GM13976 (cell line): ENCODE data around the gene KRT8.
"Not testable (repeated sequence)": the region's sequence is repeated elsewhere in the genome, so short reads cannot be mapped to it uniquely, and the experiment has no call there.

Experiments
- DNase-seq: peaks from one replicate; pipeline ENCODE4 v3.0.0; 2012; ENCODE audit warnings: low spot score
- CTCF ChIP-seq: IDR thresholded peaks from 2 replicates; pipeline ENCODE4 v1.5.1; 2012; ENCODE audit warnings: borderline replicate concordance, mild to moderate bottlenecking; ENCODE audit not compliant: insufficient read depth; ENCODE audit errors: extremely low read depth, missing control alignments, control extremely low read depth
- in situ Hi-C: fragments of 300-500 bp; cut with MboI; formaldehyde crosslinking; loops from one replicate; pipeline ENCODE4 v1.12.0; 2022; ENCODE audit warnings: low sequenced_read_pairs, mixed read lengths, inconsistent platforms; ENCODE audit not compliant: unreplicated experiment

The KRT8 gene

DNA sequence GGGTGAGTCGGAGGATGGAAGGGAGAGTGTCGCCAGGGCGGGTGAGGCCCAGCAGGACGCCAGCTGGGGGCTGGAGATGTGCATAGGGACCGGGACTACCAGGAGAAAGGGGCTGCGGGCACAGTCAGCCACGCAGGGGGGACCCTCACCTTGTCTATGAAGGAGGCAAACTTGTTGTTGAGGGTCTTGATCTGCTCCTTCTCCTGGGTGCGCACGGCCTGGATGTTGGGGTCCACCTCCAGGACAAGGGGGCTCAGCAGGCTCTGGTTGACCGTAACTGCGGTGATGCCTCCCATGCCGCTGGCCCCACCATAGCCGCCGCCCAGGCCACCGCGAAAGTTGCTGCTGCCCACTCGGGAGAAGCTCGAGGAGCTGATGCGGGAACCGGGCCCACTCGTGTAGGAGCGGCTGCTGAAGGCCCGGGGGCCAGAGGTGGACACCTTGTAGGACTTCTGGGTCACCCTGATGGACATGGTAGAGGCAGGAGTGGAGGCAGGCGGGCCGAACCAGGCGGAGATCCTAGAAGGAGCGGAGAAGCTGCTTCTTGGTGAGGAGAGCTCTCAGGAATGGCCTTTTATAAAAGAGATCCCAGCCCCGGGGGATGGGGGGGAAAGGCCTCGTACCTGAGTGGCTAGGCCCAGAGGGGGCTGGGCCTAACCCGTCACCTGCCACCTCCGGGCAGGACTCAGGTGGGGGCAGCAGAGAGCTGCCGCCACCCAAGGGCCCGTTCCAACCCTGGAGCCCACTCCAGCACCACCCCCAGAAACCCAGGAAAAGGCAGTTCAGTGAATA lies at the start of gene KRT8:
Gene KRT8 (minus strand): TSS at position 568 of the 792 bp plus-strand sequence. CDS start 95 bp downstream, at position 473.
- DNase-seq, in situ Hi-C loops: not testable (repeated sequence)

DNA sequence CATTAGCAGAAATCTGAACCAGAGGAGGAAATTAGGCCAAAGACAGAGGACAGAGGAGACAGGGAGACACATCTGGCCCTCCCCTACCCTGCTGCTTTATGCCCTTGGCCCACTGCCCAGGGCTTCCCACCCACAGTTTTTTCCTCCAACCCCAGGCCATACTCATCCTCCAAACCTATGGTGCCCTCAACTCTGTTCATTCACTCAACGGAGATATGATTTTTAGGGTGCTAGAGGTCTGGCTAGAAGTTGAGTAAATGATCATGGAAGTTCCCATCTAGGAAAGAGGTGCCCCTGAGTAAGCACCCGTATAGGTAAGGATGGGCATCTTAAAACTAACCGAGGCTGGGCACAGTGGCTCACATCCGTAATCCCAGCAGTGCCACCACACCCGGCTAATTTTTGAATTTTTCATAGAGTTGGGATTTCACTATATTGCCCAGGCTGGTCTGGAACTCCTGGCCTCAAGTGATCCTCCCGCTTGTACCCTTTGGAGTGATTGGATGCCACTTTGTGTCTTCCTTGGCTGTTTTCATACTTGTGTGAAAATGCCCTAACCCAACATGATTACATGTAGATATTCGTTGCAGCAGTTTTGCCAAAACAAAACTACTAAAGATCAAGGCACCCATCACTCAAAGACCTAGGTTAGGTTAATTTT lies 48.4 kb upstream of the KRT8 start:
- in situ Hi-C loops: no loop called here
- TF ChIP-seq CTCF: no peak
- no peak for DNase-seq

DNA sequence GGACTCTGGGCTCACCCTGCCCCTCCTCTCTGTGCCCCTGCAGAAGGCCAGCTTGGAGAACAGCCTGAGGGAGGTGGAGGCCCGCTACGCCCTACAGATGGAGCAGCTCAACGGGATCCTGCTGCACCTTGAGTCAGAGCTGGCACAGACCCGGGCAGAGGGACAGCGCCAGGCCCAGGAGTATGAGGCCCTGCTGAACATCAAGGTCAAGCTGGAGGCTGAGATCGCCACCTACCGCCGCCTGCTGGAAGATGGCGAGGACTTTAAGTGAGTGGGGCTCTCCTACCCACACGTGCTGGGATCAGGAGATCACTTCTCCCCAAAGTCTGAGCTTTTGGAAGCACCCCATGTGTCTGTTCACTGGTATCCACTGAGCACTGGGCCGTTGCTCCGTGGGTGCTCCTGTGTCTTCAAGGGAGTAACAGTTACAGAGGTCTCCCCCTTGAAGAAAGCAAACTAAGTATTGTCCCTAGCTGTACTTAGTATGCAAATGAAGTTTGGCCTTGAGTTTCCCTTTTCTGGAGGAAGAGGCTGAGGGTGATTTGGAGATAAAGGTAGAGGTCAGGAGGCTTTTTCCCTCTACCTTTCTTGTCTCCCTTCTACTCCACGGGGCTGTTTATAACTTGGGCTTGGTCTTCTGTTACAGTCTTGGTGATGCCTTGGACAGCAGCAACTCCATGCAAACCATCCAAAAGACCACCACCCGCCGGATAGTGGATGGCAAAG lies 47.4 kb upstream of the KRT8 start:
- in situ Hi-C loops: no loop called here
- DNase-seq: no peak
- no peak for TF ChIP-seq CTCF

- DNase-seq: no peak
- in situ Hi-C loops: no loop called here
- TF ChIP-seq CTCF: no peak
These were observed 46.8 kb upstream of the KRT8 start for GRCh38 chr12:52951640-52952039.

- no peak for DNase-seq
- no peak for TF ChIP-seq CTCF
- in situ Hi-C loops: no loop called here
These were observed 46.2 kb upstream of the KRT8 start for GRCh38 chr12:52951126-52951525.

- no peak for DNase-seq
- in situ Hi-C loops: no loop called here
- TF ChIP-seq CTCF: no peak
These were observed 45.7 kb upstream of the KRT8 start for GRCh38 chr12:52950553-52950952.
